Spleen (tissue), 11 donors: ENCODE measurements around the gene FAM107B. TPM values are rescaled to one million over a fixed set of nuclear protein-coding genes. Genes with fewer than 3 reads are reported as not detected.
A peak's percentile ranks its signal among the peaks of the same experiment; 100 is the strongest.

ENCODE experiments used
- DNase-seq: peaks from one replicate; pipeline ENCODE4 v3.0.0-alpha.2; 2020
- H3K27ac ChIP-seq, 8 donors: fragments of 200-600 bp; sonication (generic) in 7 of 8; 1 replicate in 4 of 8; 2 replicates in 4 of 8; pipeline versions ENCODE4 v1.5.0 to v1.8.0; 2016 to 2021; ENCODE audit warnings: inconsistent platforms in 4 of 8, mild to moderate bottlenecking in 4 of 8, moderate library complexity in 1 of 8
- H3K27me3 ChIP-seq, 7 donors: fragments of 200-600 bp; sonication (generic) in 6 of 7; replicated peaks in 1 of 7; 1 replicate in 4 of 7; 2 replicates in 3 of 7; pipeline versions ENCODE4 v1.5.0 to v1.8.0; 2016 to 2021; ENCODE audit warnings: inconsistent platforms in 3 of 7, mild to moderate bottlenecking in 1 of 7
- H3K36me3 ChIP-seq, 6 donors: fragments of 200-600 bp; sonication (generic) in 5 of 6; 1 replicate in 4 of 6; 2 replicates in 2 of 6; pipeline versions ENCODE4 v1.5.0 to v1.8.0; 2016 to 2021; ENCODE audit warnings: inconsistent platforms in 2 of 6
- H3K4me1 ChIP-seq, 6 donors: fragments of 200-600 bp; sonication (generic) in 5 of 6; 1 replicate in 3 of 6; 2 replicates in 3 of 6; pipeline versions ENCODE4 v1.5.0 to v1.8.0; 2016 to 2021; ENCODE audit warnings: inconsistent platforms in 3 of 6
- H3K4me3 ChIP-seq, 8 donors: fragments of 200-600 bp; sonication (generic) in 7 of 8; 1 replicate in 4 of 8; 2 replicates in 4 of 8; pipeline versions ENCODE4 v1.5.0 to v1.8.0; 2016 to 2021; ENCODE audit warnings: inconsistent platforms in 4 of 8, mild to moderate bottlenecking in 4 of 8, moderate library complexity in 2 of 8
- H3K9me3 ChIP-seq, 8 donors: fragments of 200-600 bp; sonication (generic) in 7 of 8; 1 replicate in 4 of 8; 2 replicates in 4 of 8; pipeline versions ENCODE4 v1.5.0 to v1.8.0; 2016 to 2021; ENCODE audit warnings: inconsistent platforms in 4 of 8
- CTCF ChIP-seq, 11 experiments: fragments of 200-600 bp in 7 of 11; fragments of 450-650 bp in 4 of 11; sonication (generic) in 4 of 11; IDR thresholded peaks in 8 of 11; conservative IDR thresholded peaks in 3 of 11; 1 replicate in 7 of 11; 2 replicates in 4 of 11; pipeline versions ENCODE4 v1.4.0 to v1.8.0; 2016 to 2021; ENCODE audit warnings: antibody characterized with exemption in 11 of 11, inconsistent platforms in 4 of 11, mild to moderate bottlenecking in 1 of 11
- POLR2A ChIP-seq, 3 donors: fragments of 450-650 bp; IDR thresholded peaks; one replicate each; pipeline ENCODE4 v1.5.1; 2017; ENCODE audit warnings: antibody characterized with exemption in 3 of 3, mild to moderate bottlenecking in 1 of 3
- POLR2AphosphoS5 ChIP-seq, 3 donors: sonication (generic); formaldehyde crosslinking; IDR thresholded peaks; one replicate each; pipeline ENCODE4 v1.5.1; 2017; ENCODE audit warnings: antibody characterized with exemption in 3 of 3
- WGBS, 5 donors: extraction: QIAGEN DNeasy Blood & Tissue Kit in 3 of 5; methylation state at CpG; one replicate each; pipeline versions ENCODE4 v1.1.5 to v1.1.7; 2013 to 2018; 5-methylcytosine and 5-hydroxymethylcytosine counted together
- intact Hi-C: fragments of 100-400 bp; cut with DNase I; formaldehyde crosslinking; loops from one replicate; pipeline ENCODE4 v1.15.0; 2023; ENCODE audit warnings: low total_unique reads
- polyA plus RNA-seq, 3 donors: library from polyadenylated mRNA; stranded (reverse); fragments of 200-250 nt; gene quantifications; one replicate each; pipeline ENCODE4 v1.2.1, GENCODE V29; 2013
- total RNA-seq, 7 donors: library from RNA; depleted of rRNA in 3 of 7; stranded (reverse); fragments of >200 nt in 3 of 7; fragmentation: NEBNext Ultra II Directional in 4 of 7; extraction: Animal tissue kit (Norgen Biotek cat#: 25700) in 4 of 7; gene quantifications; one replicate each; pipeline versions ENCODE4 v1.1.0 to v1.2.1, GENCODE V29; 2016 to 2021
- donor health status: healthy with polysubstance abuse.
- donor health status: DM: no; HTN: no; CAD: no; lungs with moderate emphysema.
- donor health status: DM: no; HTN: no; CAD: no.
- donor health status: Bipolar disorder and iron deficiency.
- donor health status: healthy.
- donor health status: DM: no; HTN: no; CAD: no.
- donor health status: DM: yes; HTN: yes; CAD: no.

FAM107B gene
- total and polyA plus RNA-seq, 10 donors = 40.1 to 115 (median 75.5) TPM

GRCh38 chr10:14536241-14537213 is 238.2 kb downstream of the FAM107B start:
- Histone ChIP-seq H3K4me3 (no peak overlapping the region), H3K27ac (peak overlapping the region in 3 of 8 donors; percentile 42 to 57 (median 46)), H3K27me3 (no peaks in the 10 kb centered on the region), H3K9me3 (no peaks in the 10 kb centered on the region), H3K4me1 (peaks cover 0 to 98% (median 26%) of the 10 kb centered on the region in 6 donors), H3K36me3 (peaks cover 0 to 73% (median 10%) of the 10 kb centered on the region in 6 donors)
- TF ChIP-seq POLR2AphosphoS5 (IDR thresholded peaks at IDR 0.05) = peak in 2 of 3 donors; percentile 27 to 55
- no peak for TF ChIP-seq POLR2A (IDR thresholded peaks at IDR 0.05)
- peak in 9 of 11 experiments; percentile 54 to 79 (median 69) for TF ChIP-seq CTCF (IDR thresholded peaks at IDR 0.05 in 8 of 11, conservative IDR thresholded peaks at IDR 0.05 in 3 of 11)
- intact Hi-C loops = loop anchor here (5.0 kb wide), 1 partner anchor 301 kb away; the partner anchor contains the start of genes CDNF, HSPA14 and MSANTD7
- peak; percentile 86 for DNase-seq
- WGBS, 5 donors = 73 to 82% (median 77%) methylated on average over 21 of the region's 21 CpGs

- no peak overlapping the region for H3K4me3 ChIP-seq
- TF ChIP-seq POLR2AphosphoS5 (IDR thresholded peaks at IDR 0.05) (no peak), CTCF (IDR thresholded peaks at IDR 0.05 in 8 of 11, conservative IDR thresholded peaks at IDR 0.05 in 3 of 11) (no peak), POLR2A (IDR thresholded peaks at IDR 0.05) (no peak)
- intact Hi-C loops = loop anchor here (5.0 kb wide), 1 partner anchor 302 kb away; the partner anchor contains the start of genes CDNF, HSPA14 and MSANTD7
Observed at GRCh38 chr10:14535457-14536130, 239.1 kb downstream of the FAM107B start.

GRCh38 chr10:14534152-14534551 is 240.5 kb downstream of the FAM107B start:
- intact Hi-C loops = no loop called here
- DNase-seq = no peak
- 96 to 100% (median 96%) methylated on average over 7 of the region's 7 CpGs for WGBS, 5 donors

More at GRCh38 chr10:14535457-14536130, 239.1 kb downstream of the FAM107B start:
- peak overlapping the region in 1 of 8 donors; percentile 57 for H3K27ac ChIP-seq
- H3K27me3 ChIP-seq = no peaks in the 10 kb centered on the region
- H3K9me3 ChIP-seq = no peaks in the 10 kb centered on the region
- H3K36me3 ChIP-seq = peaks cover 0 to 72% (median 6%) of the 10 kb centered on the region in 6 donors
- WGBS, 5 donors = 74 to 86% (median 80%) methylated on average over 7 of the region's 7 CpGs
- no peak for DNase-seq
- H3K4me1 ChIP-seq = peaks cover 0 to 98% (median 23%) of the 10 kb centered on the region in 6 donors

More at GRCh38 chr10:14534152-14534551, 240.5 kb downstream of the FAM107B start:
- TF ChIP-seq CTCF (IDR thresholded peaks at IDR 0.05 in 8 of 11, conservative IDR thresholded peaks at IDR 0.05 in 3 of 11) = no peak
- TF ChIP-seq POLR2A (IDR thresholded peaks at IDR 0.05) = no peak
- TF ChIP-seq POLR2AphosphoS5 (IDR thresholded peaks at IDR 0.05) = no peak
- Histone ChIP-seq H3K4me3 (no peak overlapping the region), H3K9me3 (no peaks in the 10 kb centered on the region), H3K27ac (no peak overlapping the region), H3K27me3 (no peaks in the 10 kb centered on the region), H3K4me1 (peaks cover 0 to 97% (median 17%) of the 10 kb centered on the region in 6 donors), H3K36me3 (peaks cover 0 to 75% (median 16%) of the 10 kb centered on the region in 6 donors)
